ENCODE data around the gene HS6ST1.

DNA sequence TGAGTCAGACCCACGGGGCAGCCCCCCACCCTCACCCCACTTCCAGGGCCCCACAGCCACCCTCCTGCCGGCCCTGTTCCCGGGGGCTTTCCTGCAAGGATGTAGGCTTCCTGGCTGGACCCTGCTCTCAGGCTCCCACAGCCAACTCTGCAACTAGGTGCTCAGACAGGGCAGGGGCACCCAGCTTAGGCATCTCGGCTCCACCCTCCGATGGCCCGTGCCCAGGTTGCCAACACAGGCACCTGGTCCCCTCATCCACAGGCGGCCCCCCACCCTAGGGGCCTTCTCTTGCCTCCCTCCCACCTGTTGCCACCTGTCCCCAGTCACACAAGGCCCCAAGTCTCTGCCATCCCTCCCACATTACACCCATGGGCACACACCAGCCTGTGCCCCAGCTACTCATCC is 34.6 kb downstream of the HS6ST1 start:
- TF ChIP-seq, protein P1, sequence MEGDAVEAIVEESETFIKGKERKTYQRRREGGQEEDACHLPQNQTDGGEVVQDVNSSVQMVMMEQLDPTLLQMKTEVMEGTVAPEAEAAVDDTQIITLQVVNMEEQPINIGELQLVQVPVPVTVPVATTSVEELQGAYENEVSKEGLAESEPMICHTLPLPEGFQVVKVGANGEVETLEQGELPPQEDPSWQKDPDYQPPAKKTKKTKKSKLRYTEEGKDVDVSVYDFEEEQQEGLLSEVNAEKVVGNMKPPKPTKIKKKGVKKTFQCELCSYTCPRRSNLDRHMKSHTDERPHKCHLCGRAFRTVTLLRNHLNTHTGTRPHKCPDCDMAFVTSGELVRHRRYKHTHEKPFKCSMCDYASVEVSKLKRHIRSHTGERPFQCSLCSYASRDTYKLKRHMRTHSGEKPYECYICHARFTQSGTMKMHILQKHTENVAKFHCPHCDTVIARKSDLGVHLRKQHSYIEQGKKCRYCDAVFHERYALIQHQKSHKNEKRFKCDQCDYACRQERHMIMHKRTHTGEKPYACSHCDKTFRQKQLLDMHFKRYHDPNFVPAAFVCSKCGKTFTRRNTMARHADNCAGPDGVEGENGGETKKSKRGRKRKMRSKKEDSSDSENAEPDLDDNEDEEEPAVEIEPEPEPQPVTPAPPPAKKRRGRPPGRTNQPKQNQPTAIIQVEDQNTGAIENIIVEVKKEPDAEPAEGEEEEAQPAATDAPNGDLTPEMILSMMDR (IDR thresholded peaks at IDR 0.05 in 8 of 11, conservative IDR thresholded peaks at IDR 0.05 in 3 of 11): no peak
- TF ChIP-seq POLR2A (IDR thresholded peaks at IDR 0.05): no peak
- TF ChIP-seq POLR2AphosphoS5 (IDR thresholded peaks at IDR 0.05): no peak

All from spleen (tissue), 7 donors.